Activated naive CD4-positive, alpha-beta T cell treated with anti-CD3 and anti-CD28 coated beads, Interleukin-2, amount 10 ng/mL, durations not matched to agents 7 days and 5 days (primary cell): ENCODE data around the gene MAP4K5.
"Not testable (repeated sequence)": the region's sequence is repeated elsewhere in the genome, so short reads cannot be mapped to it uniquely, and the experiment has no call there.

Experiments
- CTCF ChIA-PET: fragments of 350-600 bp; sonication (Branson Sonifier 250); formaldehyde crosslinking; loops from one replicate; lab custom pipeline; 2021; ENCODE audit warnings: antibody characterized with exemption; lab: Charles Lee
- DNase-seq: peaks from one replicate; pipeline ENCODE4 v3.0.0-alpha.2; 2020
- H3K27ac Mint-ChIP-seq: one replicate; pipeline ENCODE4 v1.8.0; 2021; ENCODE audit warnings: mild to moderate bottlenecking, moderate library complexity, mixed read lengths
- H3K27me3 Mint-ChIP-seq: one replicate; pipeline ENCODE4 v1.8.0; 2021; ENCODE audit warnings: mild to moderate bottlenecking, mixed read lengths
- H3K36me3 Mint-ChIP-seq: one replicate; pipeline ENCODE4 v1.8.0; 2021; ENCODE audit warnings: mixed read lengths
- H3K4me1 Mint-ChIP-seq: one replicate; pipeline ENCODE4 v1.8.0; 2021; ENCODE audit warnings: mixed read lengths
- H3K4me3 Mint-ChIP-seq: one replicate; pipeline ENCODE4 v1.8.0; 2021; ENCODE audit warnings: mild to moderate bottlenecking, moderate library complexity, mixed read lengths
- H3K9me3 Mint-ChIP-seq: one replicate; pipeline ENCODE4 v1.8.0; 2021; ENCODE audit warnings: mixed read lengths

MAP4K5 gene

DNA sequence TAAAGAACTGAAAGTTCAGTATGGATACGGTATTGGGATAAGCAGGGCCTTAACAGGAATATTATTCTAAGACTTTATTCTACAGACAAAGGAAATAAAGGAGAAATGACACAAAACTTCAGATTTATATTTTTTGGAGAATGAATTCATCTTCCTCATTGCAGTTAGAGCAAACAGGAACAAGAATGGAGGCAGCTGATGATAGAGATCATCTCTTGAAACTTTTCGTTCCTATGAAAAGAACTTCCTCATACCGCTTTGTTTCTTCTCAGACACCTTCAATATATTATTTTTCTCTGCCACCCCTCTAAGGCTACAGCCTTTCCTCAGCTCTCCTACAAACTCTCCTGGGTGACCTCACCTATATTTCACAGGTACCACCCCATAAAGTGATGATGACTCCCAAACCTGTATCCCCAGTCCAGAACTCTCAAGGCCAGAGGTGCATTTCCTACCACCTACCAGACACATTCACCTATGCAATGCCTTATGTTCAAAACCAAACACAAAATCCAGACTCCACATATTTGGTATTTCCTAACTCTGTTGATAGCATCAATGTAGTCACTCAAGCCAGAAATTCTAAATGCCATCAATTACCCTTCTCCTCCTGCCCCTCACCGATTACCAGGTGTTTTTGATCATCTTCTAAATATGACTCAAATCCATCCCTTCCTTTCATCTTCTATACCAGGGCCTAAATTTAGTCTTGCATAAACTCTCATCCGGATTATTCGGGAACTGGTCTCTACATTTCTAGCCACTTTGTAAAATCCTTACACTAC, 7.4 kb downstream of the MAP4K5 start:
- H3K27ac Mint-ChIP-seq: no peak overlapping the region
- no peaks in the 10 kb centered on the region for H3K27me3 Mint-ChIP-seq
- no peak overlapping the region for H3K4me3 Mint-ChIP-seq
- CTCF ChIA-PET: interaction anchor here (1.2 to 1.7 kb wide), 2 partner anchors 7 to 204 kb away, joined by 4 to 5 read pairs; partner anchors contain the start of gene MAP4K5
- no peak for DNase-seq
- peaks cover 22% of the 10 kb centered on the region for H3K36me3 Mint-ChIP-seq
- no peaks in the 10 kb centered on the region for H3K9me3 Mint-ChIP-seq
- peaks cover 58% of the 10 kb centered on the region for H3K4me1 Mint-ChIP-seq

DNA sequence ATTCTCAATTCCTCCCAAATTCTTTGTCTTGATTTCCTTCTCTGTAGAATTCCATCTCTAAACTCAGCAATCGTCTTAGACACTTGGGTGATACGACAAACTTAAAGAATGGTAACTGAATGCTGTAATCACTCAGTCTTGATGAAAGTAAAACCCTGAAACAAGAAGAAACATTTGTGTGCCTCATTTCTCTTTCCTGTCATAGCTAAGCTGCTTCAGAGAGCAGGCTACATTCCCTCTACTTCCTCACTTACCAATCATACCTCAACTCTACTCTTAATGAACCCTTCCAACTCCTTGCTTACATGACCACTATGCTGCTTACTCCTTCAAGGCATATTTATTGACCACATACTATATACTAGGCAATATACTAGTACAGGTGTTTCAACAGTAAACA, 8.3 kb downstream of the MAP4K5 start:
- no peak for DNase-seq
- peaks cover 20% of the 10 kb centered on the region for H3K36me3 Mint-ChIP-seq
- H3K9me3 Mint-ChIP-seq: no peaks in the 10 kb centered on the region
- CTCF ChIA-PET: interaction anchor here (1.7 kb wide), 1 partner anchor 8 kb away, joined by 4 read pairs; the partner anchor contains the start of gene MAP4K5
- H3K4me3 Mint-ChIP-seq: no peak overlapping the region
- peak overlapping the region; percentile 6 for H3K27ac Mint-ChIP-seq
- no peaks in the 10 kb centered on the region for H3K27me3 Mint-ChIP-seq
- peaks cover 53% of the 10 kb centered on the region for H3K4me1 Mint-ChIP-seq

DNA sequence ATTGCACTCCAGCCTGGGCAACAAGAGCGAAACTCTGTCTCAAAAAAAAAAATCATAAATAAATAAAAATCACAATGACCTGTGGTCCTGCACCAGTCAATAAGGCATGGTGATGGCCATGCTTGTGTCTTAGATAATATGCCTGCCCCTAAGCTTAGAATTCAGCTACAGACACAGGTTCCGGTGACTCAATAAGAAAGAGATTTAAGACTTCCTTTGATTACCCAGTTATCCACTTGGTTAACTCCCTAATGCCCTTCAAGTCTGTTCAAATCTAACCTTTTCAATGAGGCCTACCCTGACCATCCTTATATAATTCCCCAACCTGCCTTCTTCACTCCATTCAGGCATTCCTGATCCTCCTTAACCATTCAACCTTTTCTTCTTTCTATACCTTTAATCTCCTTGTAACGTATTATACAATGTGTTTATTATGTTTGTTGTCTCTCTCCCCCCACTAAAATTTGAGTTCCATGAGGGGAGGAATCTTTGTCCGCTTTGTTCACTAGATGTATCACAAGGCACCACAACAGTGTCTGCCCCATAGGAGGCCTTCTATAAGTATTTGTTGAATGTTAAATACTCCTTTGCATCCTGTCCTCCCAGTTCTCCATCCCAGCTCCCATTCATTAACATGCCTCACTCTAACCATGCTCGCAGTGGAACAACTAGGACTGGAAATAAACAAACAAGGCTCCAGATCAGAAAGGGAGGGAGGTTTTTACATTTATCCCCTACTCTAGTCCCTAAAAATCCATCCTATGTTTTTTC, 8.9 kb downstream of the MAP4K5 start:
- no peak for DNase-seq
- CTCF ChIA-PET: interaction anchor here (1.7 to 1.8 kb wide), 2 partner anchors 9 to 159 kb away, joined by 4 read pairs; partner anchors contain the start of gene MAP4K5
- Mint-ChIP-seq H3K4me3 (no peak overlapping the region), H3K9me3 (no peaks in the 10 kb centered on the region), H3K4me1 (peaks cover 53% of the 10 kb centered on the region), H3K27me3 (no peaks in the 10 kb centered on the region), H3K27ac (peak overlapping the region; percentile 43), H3K36me3 (peaks cover 14% of the 10 kb centered on the region)

DNA sequence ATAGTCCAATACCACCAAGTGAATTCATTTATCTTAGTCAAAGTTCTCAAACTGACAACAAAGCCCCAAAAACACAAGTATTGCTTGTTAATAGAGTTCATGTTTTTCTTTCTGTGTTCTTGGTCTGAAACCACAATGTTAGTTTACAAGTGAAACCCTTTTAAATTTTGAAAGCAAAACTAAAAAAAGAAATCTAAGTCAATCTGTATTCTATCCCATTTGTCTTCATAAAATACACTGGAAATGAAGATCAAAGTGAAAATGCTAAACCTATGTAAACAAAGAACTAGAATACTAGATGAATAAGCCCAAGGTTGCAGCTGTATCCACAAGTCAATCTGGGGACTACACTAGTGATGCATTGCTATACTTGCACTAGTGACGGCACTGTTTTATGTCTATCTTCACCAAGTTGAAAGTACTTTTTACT, 10.4 kb downstream of the MAP4K5 start:
- Mint-ChIP-seq H3K4me1 (peaks cover 50% of the 10 kb centered on the region), H3K4me3 (peak overlapping the region; percentile 31)

DNA sequence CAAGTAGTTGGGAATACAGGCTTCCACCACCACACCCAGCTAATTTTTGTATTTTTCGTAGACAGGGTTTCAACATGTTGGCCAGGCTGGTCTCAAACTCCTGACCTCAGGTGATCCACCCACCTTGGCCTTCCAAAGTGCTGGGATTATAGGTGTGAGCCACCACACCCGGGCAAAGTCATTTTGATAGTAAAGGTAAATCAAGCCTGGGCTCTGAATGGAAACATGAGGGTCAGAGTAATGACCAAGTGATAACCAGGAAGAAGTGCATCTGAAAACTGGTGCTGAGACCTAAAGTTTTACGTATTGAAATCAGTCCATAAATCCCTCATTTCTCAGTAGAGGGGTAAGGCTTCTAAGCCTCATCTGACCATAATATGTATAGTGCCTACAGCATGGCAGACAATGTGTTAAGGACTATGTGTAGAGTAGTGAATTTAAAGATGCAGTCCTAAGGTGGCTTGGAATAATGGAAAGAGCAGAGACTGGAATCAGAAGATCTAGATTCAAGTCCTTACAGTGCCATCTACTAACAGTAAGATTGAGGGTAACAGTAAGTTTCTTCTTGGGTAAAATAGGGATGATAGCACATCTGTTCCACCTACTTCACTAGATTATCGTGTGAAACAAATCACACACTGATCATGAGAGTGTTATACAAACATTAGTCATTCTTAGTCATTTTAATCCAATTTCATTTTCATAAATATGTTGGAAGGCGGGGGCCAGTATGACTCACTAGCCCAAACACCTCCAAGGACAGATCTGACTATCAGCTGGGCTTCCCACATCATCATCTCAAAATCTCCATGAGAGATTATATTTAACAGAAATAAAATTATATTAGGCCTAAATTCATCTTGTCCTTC, 11.2 kb downstream of the MAP4K5 start:
- CTCF ChIA-PET: interaction anchor here (0.7 to 1.8 kb wide), 3 partner anchors 10 to 200 kb away, joined by 3 to 4 read pairs (median 3); no protein-coding TSS in a partner anchor
- H3K36me3 Mint-ChIP-seq: peaks cover 13% of the 10 kb centered on the region
- peaks cover 50% of the 10 kb centered on the region for H3K4me1 Mint-ChIP-seq
- no peaks in the 10 kb centered on the region for H3K9me3 Mint-ChIP-seq
- H3K27ac Mint-ChIP-seq: peak overlapping the region; percentile 90
- H3K4me3 Mint-ChIP-seq: no peak overlapping the region
- DNase-seq: peak; percentile 39
- no peaks in the 10 kb centered on the region for H3K27me3 Mint-ChIP-seq

More for the DNA sequence above, 10.4 kb downstream of the MAP4K5 start:
- CTCF ChIA-PET: interaction anchor here (1.0 to 1.8 kb wide), 3 partner anchors 158 to 201 kb away, joined by 3 to 4 read pairs (median 3); no protein-coding TSS in a partner anchor
- Mint-ChIP-seq H3K27me3 (no peaks in the 10 kb centered on the region), H3K27ac (peak overlapping the region; percentile 90), H3K36me3 (peaks cover 11% of the 10 kb centered on the region), H3K9me3 (no peaks in the 10 kb centered on the region)
- DNase-seq: no peak

DNA sequence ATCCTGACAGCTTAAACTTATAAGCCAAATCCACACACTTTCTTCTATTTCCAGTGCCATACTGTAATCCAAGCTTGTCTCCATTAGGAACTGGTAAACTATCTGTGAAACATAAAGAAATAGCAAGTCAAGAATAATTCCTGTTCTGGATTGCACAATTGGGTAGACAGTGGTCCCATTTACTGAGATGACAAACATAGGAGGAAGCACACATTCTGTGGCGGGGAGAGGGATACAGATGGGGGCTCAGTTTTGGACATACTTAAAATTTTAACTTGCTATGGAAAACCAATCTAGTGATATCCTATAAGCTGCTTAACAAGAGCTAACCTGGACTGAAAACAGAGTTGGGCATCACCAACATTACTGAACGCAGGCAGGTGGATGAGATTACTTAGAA, 16.3 kb downstream of the MAP4K5 start:
- Mint-ChIP-seq H3K4me3 (no peak overlapping the region), H3K36me3 (peaks cover 7% of the 10 kb centered on the region), H3K4me1 (peaks cover 9% of the 10 kb centered on the region), H3K9me3 (no peaks in the 10 kb centered on the region), H3K27me3 (no peaks in the 10 kb centered on the region), H3K27ac (no peak overlapping the region)
- no peak for DNase-seq
- CTCF ChIA-PET: interaction anchor here (0.6 kb wide), 1 partner anchor 143 kb away, joined by 3 read pairs; no protein-coding TSS in a partner anchor

DNA sequence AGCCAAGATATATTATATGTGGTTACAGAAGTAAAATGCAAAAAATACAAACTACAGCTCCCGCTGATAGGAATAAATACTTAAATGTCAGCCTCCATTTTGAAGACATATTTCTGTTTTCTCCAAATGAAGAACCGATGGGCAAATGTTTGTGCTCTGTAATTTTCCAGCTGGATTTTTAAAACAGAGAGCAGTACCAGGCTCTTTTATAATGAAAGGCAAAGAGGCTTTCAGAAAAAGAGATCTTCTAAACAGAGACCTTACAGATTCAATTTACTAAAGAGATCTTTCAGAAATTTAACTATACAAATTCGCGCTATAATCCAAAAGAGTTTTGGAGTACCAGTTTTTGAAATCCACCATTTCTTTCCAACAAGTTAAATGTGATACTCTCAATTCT, 19.9 kb downstream of the MAP4K5 start:
- DNase-seq: no peak
- H3K9me3 Mint-ChIP-seq: no peaks in the 10 kb centered on the region
- CTCF ChIA-PET: no interaction called here
- no peak overlapping the region for H3K27ac Mint-ChIP-seq
- peaks cover 1% of the 10 kb centered on the region for H3K4me1 Mint-ChIP-seq
- no peak overlapping the region for H3K4me3 Mint-ChIP-seq
- H3K36me3 Mint-ChIP-seq: peaks cover 16% of the 10 kb centered on the region
- H3K27me3 Mint-ChIP-seq: no peaks in the 10 kb centered on the region

DNA sequence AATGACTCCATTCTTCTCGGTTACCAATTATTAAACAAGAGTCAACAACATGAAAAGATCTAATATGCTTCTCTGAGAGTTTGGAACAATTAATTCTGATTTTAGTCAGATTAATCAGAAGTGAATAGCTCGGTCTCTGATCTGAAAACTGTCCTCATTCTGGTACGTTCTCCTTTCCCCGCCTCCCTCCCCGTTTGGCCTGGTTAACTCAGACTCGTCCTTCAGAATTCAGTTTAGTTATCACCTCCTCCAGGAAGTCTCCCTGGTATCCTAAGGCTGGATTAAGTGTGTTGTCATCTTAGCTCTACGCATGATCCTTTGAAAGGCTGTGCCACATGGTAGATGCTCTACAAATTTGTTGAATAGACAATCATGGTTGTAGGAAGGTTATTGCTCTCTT, 22.2 kb downstream of the MAP4K5 start:
- no peak overlapping the region for H3K4me3 Mint-ChIP-seq
- H3K36me3 Mint-ChIP-seq: peaks cover 17% of the 10 kb centered on the region
- no peaks in the 10 kb centered on the region for H3K9me3 Mint-ChIP-seq
- no peak for DNase-seq
- CTCF ChIA-PET: interaction anchor here (0.6 kb wide), 1 partner anchor 23 kb away, joined by 3 read pairs; no protein-coding TSS in a partner anchor
- H3K27ac Mint-ChIP-seq: no peak overlapping the region
- peaks cover 4% of the 10 kb centered on the region for H3K4me1 Mint-ChIP-seq
- H3K27me3 Mint-ChIP-seq: no peaks in the 10 kb centered on the region

DNA sequence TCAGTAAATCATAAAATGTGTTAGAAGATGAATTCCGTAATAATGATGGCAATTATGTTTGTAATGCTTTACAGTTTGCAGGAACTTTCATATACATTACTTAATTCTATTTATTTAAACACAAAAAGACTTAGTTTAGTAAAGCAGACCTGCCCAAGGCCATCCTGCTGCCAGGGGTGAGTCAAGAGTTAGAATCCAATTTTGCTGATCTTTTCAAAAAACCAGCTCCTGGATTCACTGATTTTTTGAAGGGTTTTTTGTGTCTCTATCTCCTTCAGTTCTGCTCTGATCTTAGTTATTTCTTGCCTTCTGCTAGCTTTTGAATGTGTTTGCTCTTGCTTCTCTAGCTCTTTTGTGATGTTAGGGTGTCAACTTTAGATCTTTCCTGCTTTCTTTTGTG, 25.3 kb downstream of the MAP4K5 start:
- not testable (repeated sequence) for DNase-seq, H3K4me3 Mint-ChIP-seq, H3K9me3 Mint-ChIP-seq, H3K27ac Mint-ChIP-seq, H3K4me1 Mint-ChIP-seq, H3K27me3 Mint-ChIP-seq
- peaks cover 25% of the 10 kb centered on the region for H3K36me3 Mint-ChIP-seq
- CTCF ChIA-PET: interaction anchor here (0.6 kb wide), 1 partner anchor 8 kb away, joined by 3 read pairs; no protein-coding TSS in a partner anchor

DNA sequence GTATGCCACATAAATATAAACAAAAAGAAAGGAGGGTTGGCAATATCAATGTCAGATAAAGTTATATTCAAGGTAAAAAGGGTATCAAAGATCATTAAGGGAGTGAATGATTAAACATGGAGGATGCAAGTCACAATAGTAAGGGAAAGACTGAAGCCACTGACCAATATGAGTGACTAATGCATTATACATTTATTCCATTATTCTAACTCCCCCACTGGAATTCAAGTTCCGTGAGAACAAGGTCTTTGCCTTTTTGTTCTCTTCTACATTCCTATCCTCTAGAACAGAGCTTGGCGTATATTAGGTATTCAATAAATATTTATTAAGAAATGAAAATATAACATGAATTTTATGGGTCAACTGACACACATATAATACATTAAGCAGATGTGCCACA, 30.7 kb downstream of the MAP4K5 start:
- no peak for DNase-seq
- Mint-ChIP-seq H3K36me3 (peaks cover 19% of the 10 kb centered on the region), H3K4me3 (no peak overlapping the region)

DNA sequence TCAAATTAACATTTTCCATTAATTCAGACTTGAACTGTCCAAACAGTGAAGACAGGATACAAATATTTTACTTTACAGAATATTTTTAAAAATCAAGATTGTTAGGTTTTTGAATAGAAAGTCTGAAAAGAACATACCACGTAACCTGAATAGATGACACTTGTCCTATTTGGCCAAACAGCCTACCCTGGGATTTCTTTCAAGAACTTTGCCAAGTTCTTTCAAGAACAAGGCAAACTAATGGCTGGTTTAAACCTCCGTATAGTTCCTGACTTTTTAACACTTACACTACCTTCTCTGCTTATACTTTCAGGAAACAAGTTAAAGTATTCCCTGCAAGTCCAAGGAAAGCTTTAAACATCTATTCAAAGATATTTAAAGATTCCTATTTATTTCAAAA, 35.0 kb downstream of the MAP4K5 start:
- H3K4me3 Mint-ChIP-seq: no peak overlapping the region
- no peak overlapping the region for H3K27ac Mint-ChIP-seq
- H3K4me1 Mint-ChIP-seq: peaks cover 5% of the 10 kb centered on the region
- CTCF ChIA-PET: no interaction called here
- no peak for DNase-seq
- peaks cover 14% of the 10 kb centered on the region for H3K36me3 Mint-ChIP-seq
- no peaks in the 10 kb centered on the region for H3K27me3 Mint-ChIP-seq
- no peaks in the 10 kb centered on the region for H3K9me3 Mint-ChIP-seq

More for the DNA sequence above, 30.7 kb downstream of the MAP4K5 start:
- no peaks in the 10 kb centered on the region for H3K9me3 Mint-ChIP-seq
- H3K27ac Mint-ChIP-seq: no peak overlapping the region
- H3K4me1 Mint-ChIP-seq: no peaks in the 10 kb centered on the region
- CTCF ChIA-PET: no interaction called here
- no peaks in the 10 kb centered on the region for H3K27me3 Mint-ChIP-seq

DNA sequence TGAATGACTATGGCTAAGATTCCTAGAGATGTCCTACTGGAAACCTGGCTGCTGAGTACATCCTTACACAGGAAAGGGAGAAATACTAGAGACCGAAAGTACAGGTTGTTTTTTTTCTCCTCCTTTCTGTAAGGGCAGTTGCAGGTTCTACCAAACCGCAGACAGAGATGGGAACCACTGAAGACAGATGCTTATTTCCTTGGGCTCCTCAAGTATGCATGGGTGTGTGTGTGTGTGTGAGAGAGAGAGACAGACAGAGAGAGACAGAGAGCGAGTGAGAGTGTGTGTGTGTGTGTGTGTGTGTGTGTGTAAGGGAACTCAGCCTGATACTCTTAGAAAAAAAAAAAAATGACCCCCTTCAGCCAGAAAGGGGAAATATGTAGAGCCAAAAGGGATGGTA, 42.5 kb downstream of the MAP4K5 start:
- no peak for DNase-seq
- H3K9me3 Mint-ChIP-seq: no peaks in the 10 kb centered on the region
- H3K27me3 Mint-ChIP-seq: no peaks in the 10 kb centered on the region
- no peak overlapping the region for H3K4me3 Mint-ChIP-seq
- no peaks in the 10 kb centered on the region for H3K4me1 Mint-ChIP-seq
- no peak overlapping the region for H3K27ac Mint-ChIP-seq
- CTCF ChIA-PET: interaction anchor here (1.8 kb wide), 1 partner anchor 169 kb away, joined by 4 read pairs; no protein-coding TSS in a partner anchor
- H3K36me3 Mint-ChIP-seq: peaks cover 7% of the 10 kb centered on the region

DNA sequence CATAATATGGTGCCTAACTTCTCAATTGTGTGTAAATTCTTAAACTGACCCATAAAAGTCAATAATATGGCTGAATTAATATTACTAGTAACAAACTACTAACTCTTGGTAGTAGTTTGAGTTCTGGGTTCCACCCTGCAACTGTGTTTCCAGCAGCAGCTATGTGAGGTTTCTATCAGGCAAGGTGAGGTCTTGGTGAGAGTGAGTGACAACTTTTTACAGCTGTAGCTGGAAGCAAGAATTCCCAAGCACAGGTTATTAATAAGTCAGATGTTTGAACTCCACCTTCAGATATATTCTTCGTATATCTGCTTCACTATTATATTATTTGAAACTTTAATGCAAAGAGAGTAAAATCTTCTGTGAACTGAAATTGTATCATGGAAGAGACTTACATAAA, 43.8 kb downstream of the MAP4K5 start:
- H3K4me3 Mint-ChIP-seq: no peak overlapping the region
- CTCF ChIA-PET: interaction anchor here (1.8 kb wide), 1 partner anchor 167 kb away, joined by 4 read pairs; no protein-coding TSS in a partner anchor
- H3K36me3 Mint-ChIP-seq: peaks cover 7% of the 10 kb centered on the region
- H3K9me3 Mint-ChIP-seq: no peaks in the 10 kb centered on the region
- H3K4me1 Mint-ChIP-seq: no peaks in the 10 kb centered on the region
- H3K27ac Mint-ChIP-seq: no peak overlapping the region
- DNase-seq: no peak
- no peaks in the 10 kb centered on the region for H3K27me3 Mint-ChIP-seq
